ENCODE measurements around the gene SCN2A.

Gene SCN2A

DNA sequence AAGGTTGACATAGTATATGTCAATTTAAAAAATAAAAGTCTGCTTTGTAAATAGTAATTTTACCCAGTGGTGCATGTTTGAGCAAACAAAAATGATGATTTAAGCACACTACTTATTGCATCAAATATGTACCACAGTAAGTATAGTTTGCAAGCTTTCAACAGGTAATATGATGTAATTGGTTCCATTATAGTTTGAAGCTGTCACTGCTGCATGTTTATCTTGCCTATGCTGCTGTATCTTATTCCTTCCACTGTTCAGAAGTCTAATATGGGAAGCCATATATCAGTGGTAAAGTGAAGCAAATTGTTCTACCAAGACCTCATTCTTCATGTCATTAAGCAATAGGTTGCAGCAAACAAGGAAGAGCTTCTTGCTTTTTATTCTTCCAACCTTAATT is 151.7 kb downstream of the SCN2A start (continued):
- TF ChIP-seq, protein P1, sequence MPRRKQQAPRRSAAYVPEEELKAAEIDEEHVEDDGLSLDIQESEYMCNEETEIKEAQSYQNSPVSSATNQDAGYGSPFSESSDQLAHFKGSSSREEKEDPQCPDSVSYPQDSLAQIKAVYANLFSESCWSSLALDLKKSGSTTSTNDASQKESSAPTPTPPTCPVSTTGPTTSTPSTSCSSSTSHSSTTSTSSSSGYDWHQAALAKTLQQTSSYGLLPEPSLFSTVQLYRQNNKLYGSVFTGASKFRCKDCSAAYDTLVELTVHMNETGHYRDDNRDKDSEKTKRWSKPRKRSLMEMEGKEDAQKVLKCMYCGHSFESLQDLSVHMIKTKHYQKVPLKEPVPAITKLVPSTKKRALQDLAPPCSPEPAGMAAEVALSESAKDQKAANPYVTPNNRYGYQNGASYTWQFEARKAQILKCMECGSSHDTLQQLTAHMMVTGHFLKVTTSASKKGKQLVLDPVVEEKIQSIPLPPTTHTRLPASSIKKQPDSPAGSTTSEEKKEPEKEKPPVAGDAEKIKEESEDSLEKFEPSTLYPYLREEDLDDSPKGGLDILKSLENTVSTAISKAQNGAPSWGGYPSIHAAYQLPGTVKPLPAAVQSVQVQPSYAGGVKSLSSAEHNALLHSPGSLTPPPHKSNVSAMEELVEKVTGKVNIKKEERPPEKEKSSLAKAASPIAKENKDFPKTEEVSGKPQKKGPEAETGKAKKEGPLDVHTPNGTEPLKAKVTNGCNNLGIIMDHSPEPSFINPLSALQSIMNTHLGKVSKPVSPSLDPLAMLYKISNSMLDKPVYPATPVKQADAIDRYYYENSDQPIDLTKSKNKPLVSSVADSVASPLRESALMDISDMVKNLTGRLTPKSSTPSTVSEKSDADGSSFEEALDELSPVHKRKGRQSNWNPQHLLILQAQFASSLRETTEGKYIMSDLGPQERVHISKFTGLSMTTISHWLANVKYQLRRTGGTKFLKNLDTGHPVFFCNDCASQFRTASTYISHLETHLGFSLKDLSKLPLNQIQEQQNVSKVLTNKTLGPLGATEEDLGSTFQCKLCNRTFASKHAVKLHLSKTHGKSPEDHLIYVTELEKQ (tag by site-specific recombination; IDR thresholded peaks at IDR 0.05; ENCODE audit: borderline replicate concordance), result no peak
- TF ChIP-seq OSR2 (tag by site-specific recombination; IDR thresholded peaks at IDR 0.05), result peak; percentile 65

DNA sequence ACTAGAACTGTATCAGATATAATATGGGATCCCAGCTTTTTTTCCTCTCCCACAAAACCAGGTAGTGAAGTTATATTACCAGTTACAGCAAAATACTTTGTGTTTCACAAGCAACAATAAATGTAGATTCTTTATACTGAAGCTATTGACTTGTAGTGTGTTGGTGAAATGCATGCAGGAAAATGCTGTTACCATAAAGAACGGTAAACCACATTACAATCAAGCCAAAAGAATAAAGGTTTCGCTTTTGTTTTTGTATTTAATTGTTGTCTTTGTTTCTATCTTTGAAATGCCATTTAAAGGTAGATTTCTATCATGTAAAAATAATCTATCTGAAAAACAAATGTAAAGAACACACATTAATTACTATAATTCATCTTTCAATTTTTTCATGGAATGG is 152.6 kb downstream of the SCN2A start:
- Histone ChIP-seq H3K36me3 (ENCODE audit: control insufficient read depth in 2 of 2, insufficient read depth in 1 of 2, low read length in 2 of 2) (no peaks in the 10 kb centered on the region), H3K4me1 (ENCODE audit: control insufficient read depth, insufficient read depth, low read length) (peaks cover 5% of the 10 kb centered on the region; the same call in 1 of the 2 replicates), H3K4me3 (ENCODE audit: low read depth, low read length) (no peak overlapping the region), H3K27ac (ENCODE audit: extremely low read depth, low read depth, low read length) (no peak overlapping the region), H3K9me3 (ENCODE audit: control insufficient read depth, insufficient read depth, low read depth, low read length) (no peaks in the 10 kb centered on the region)
- CTCF ChIA-PET, result interaction anchor here (0.6 to 1.2 kb wide), 3 partner anchors 288 to 387 kb away, joined by 3 to 4 read pairs (median 3); no protein-coding TSS in a partner anchor
- POLR2A ChIA-PET, result no interaction called here
- no peak for TF ChIP-seq MZF1 (tag by site-specific recombination; IDR thresholded peaks at IDR 0.05; ENCODE audit: borderline replicate concordance)
- TF ChIP-seq KLF16 (tag by site-specific recombination; IDR thresholded peaks at IDR 0.05), result no peak
- no peak for TF ChIP-seq SCRT2 (tag by site-specific recombination; IDR thresholded peaks at IDR 0.05)
- TF ChIP-seq ZNF133 (tag by site-specific recombination; IDR thresholded peaks at IDR 0.05), result no peak
- no peak for TF ChIP-seq OSR2 (tag by site-specific recombination; IDR thresholded peaks at IDR 0.05)
- TF ChIP-seq GLIS1 (tag by site-specific recombination; IDR thresholded peaks at IDR 0.05), result no peak
- TF ChIP-seq, protein P2, sequence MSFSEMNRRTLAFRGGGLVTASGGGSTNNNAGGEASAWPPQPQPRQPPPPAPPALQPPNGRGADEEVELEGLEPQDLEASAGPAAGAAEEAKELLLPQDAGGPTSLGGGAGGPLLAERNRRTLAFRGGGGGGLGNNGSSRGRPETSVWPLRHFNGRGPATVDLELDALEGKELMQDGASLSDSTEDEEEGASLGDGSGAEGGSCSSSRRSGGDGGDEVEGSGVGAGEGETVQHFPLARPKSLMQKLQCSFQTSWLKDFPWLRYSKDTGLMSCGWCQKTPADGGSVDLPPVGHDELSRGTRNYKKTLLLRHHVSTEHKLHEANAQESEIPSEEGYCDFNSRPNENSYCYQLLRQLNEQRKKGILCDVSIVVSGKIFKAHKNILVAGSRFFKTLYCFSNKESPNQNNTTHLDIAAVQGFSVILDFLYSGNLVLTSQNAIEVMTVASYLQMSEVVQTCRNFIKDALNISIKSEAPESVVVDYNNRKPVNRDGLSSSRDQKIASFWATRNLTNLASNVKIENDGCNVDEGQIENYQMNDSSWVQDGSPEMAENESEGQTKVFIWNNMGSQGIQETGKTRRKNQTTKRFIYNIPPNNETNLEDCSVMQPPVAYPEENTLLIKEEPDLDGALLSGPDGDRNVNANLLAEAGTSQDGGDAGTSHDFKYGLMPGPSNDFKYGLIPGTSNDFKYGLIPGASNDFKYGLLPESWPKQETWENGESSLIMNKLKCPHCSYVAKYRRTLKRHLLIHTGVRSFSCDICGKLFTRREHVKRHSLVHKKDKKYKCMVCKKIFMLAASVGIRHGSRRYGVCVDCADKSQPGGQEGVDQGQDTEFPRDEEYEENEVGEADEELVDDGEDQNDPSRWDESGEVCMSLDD (tag by site-specific recombination; IDR thresholded peaks at IDR 0.05), result no peak
- TF ChIP-seq, protein P3, sequence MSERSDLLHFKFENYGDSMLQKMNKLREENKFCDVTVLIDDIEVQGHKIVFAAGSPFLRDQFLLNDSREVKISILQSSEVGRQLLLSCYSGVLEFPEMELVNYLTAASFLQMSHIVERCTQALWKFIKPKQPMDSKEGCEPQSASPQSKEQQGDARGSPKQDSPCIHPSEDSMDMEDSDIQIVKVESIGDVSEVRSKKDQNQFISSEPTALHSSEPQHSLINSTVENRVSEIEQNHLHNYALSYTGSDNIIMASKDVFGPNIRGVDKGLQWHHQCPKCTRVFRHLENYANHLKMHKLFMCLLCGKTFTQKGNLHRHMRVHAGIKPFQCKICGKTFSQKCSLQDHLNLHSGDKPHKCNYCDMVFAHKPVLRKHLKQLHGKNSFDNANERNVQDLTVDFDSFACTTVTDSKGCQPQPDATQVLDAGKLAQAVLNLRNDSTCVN (tag by site-specific recombination; optimal IDR thresholded peaks at IDR 0.05), result no peak
- TF ChIP-seq ZNF311 (tag by site-specific recombination; IDR thresholded peaks at IDR 0.05; ENCODE audit: borderline replicate concordance), result no peak
- TF ChIP-seq GLI4 (tag by site-specific recombination; IDR thresholded peaks at IDR 0.05), result no peak
- no peak for TF ChIP-seq ZNF138 (tag by site-specific recombination; IDR thresholded peaks at IDR 0.05; ENCODE audit: borderline replicate concordance)
- TF ChIP-seq ZNF221 (tag by site-specific recombination; IDR thresholded peaks at IDR 0.05; ENCODE audit: borderline replicate concordance), result no peak
- TF ChIP-seq, protein P4, sequence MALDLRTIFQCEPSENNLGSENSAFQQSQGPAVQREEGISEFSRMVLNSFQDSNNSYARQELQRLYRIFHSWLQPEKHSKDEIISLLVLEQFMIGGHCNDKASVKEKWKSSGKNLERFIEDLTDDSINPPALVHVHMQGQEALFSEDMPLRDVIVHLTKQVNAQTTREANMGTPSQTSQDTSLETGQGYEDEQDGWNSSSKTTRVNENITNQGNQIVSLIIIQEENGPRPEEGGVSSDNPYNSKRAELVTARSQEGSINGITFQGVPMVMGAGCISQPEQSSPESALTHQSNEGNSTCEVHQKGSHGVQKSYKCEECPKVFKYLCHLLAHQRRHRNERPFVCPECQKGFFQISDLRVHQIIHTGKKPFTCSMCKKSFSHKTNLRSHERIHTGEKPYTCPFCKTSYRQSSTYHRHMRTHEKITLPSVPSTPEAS (tag by site-specific recombination; IDR thresholded peaks at IDR 0.05), result no peak
- TF ChIP-seq ZNF350 (tag by site-specific recombination; IDR thresholded peaks at IDR 0.05), result no peak
- TF ChIP-seq, protein P5, sequence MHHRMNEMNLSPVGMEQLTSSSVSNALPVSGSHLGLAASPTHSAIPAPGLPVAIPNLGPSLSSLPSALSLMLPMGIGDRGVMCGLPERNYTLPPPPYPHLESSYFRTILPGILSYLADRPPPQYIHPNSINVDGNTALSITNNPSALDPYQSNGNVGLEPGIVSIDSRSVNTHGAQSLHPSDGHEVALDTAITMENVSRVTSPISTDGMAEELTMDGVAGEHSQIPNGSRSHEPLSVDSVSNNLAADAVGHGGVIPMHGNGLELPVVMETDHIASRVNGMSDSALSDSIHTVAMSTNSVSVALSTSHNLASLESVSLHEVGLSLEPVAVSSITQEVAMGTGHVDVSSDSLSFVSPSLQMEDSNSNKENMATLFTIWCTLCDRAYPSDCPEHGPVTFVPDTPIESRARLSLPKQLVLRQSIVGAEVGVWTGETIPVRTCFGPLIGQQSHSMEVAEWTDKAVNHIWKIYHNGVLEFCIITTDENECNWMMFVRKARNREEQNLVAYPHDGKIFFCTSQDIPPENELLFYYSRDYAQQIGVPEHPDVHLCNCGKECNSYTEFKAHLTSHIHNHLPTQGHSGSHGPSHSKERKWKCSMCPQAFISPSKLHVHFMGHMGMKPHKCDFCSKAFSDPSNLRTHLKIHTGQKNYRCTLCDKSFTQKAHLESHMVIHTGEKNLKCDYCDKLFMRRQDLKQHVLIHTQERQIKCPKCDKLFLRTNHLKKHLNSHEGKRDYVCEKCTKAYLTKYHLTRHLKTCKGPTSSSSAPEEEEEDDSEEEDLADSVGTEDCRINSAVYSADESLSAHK (tag by site-specific recombination; IDR thresholded peaks at IDR 0.05), result no peak
